OCI-LY7 (cell line): ENCODE data around the gene BRD1. TPM values are rescaled to one million over a fixed set of nuclear protein-coding genes. Genes with fewer than 3 reads are reported as not detected.

Experiments used
- BruUV-seq: library from RNA; stranded (reverse); fragments of 400-500 nt; replicated peaks from 2 replicates; lab custom pipeline; 2021; lab: Mats Ljungman, UMichigan
- CTCF ChIA-PET: fragments of 300-600 bp; sonication (Branson Sonifier 250); formaldehyde crosslinking; loops from one replicate; lab custom pipeline; 2022; ENCODE audit warnings: antibody characterized with exemption; ENCODE audit not compliant: unreplicated experiment; lab: Charles Lee
- POLR2A ChIA-PET: fragments of 300-600 bp; sonication (Branson Sonifier 250); formaldehyde crosslinking; loops from one replicate; lab custom pipeline; 2022; ENCODE audit warnings: antibody characterized with exemption; lab: Charles Lee
- DNase-seq: peaks from one replicate; pipeline ENCODE4 v3.0.0-alpha.2; 2015; ENCODE audit warnings: low spot score
- H2AFZ ChIP-seq: fragments of 200-600 bp; sonication (generic), shearing (Covaris generic); 2 replicates; pipeline ENCODE4 v1.6.1; 2014; ENCODE audit warnings: mild to moderate bottlenecking, antibody characterized with exemption, low read length, moderate library complexity
- H3K27ac ChIP-seq: fragments of 200-600 bp; sonication (generic); 2 replicates; pipeline ENCODE4 v1.5.1; 2014; ENCODE audit warnings: mixed run types, low read depth, mild to moderate bottlenecking, moderate library complexity, low read length, inconsistent platforms; ENCODE audit not compliant: poor library complexity, severe bottlenecking
- H3K36me3 ChIP-seq: fragments of 200-600 bp; sonication (generic); 2 replicates; pipeline ENCODE4 v1.6.1; 2014; ENCODE audit warnings: mild to moderate bottlenecking, antibody characterized with exemption, low read length, moderate library complexity, mixed read lengths; ENCODE audit not compliant: insufficient read depth
- H3K4me1 ChIP-seq: fragments of 200-600 bp; sonication (generic); 2 replicates; pipeline ENCODE4 v1.5.1; 2014; ENCODE audit warnings: mild to moderate bottlenecking, low read length; ENCODE audit not compliant: insufficient read depth, poor library complexity, severe bottlenecking
- H3K4me2 ChIP-seq: fragments of 200-600 bp; sonication (generic); 2 replicates; pipeline ENCODE4 v1.6.1; 2014; ENCODE audit warnings: mild to moderate bottlenecking, low read length
- H3K4me3 ChIP-seq: fragments of 200-600 bp; sonication (generic); 2 replicates; pipeline ENCODE4 v1.5.1; 2014; ENCODE audit warnings: mild to moderate bottlenecking, low read depth, low read length; ENCODE audit not compliant: poor library complexity, severe bottlenecking
- H3K79me2 ChIP-seq: fragments of 200-600 bp; sonication (generic); 2 replicates; pipeline ENCODE4 v1.6.1; 2016; ENCODE audit warnings: low read depth, mild to moderate bottlenecking, low read length, moderate library complexity, mixed read lengths; ENCODE audit not compliant: insufficient read depth
- H3K9me2 ChIP-seq: fragments of 200-600 bp; sonication (generic); 2 replicates; pipeline ENCODE4 v1.6.1; 2016; ENCODE audit warnings: mild to moderate bottlenecking, low read length, mixed read lengths; ENCODE audit not compliant: insufficient read depth
- H3K9me3 ChIP-seq: fragments of 200-600 bp; sonication (generic); 2 replicates; pipeline ENCODE4 v1.6.1; 2014; ENCODE audit warnings: mild to moderate bottlenecking, mixed run types, low read length, mixed read lengths
- H4K20me1 ChIP-seq: fragments of 200-600 bp; sonication (generic); 2 replicates; pipeline ENCODE4 v1.6.1; 2014; ENCODE audit warnings: mild to moderate bottlenecking, antibody characterized with exemption, low read length, moderate library complexity, mixed read lengths; ENCODE audit not compliant: insufficient read depth
- CTCF ChIP-seq: fragments of 200-600 bp; sonication (generic); conservative IDR thresholded peaks from 2 replicates; pipeline ENCODE4 v1.5.1; 2014; ENCODE audit warnings: mild to moderate bottlenecking, antibody characterized with exemption, low read length, moderate library complexity, mixed read lengths
- EZH2phosphoT487 ChIP-seq: fragments of 200-600 bp; sonication (generic); IDR thresholded peaks from 2 replicates; pipeline ENCODE4 v1.6.1; 2018; ENCODE audit warnings: low read depth, borderline replicate concordance, mild to moderate bottlenecking, mixed run types, antibody characterized with exemption, low read length, moderate library complexity, mixed read lengths
- intact Hi-C: fragments of 100-400 bp; cut with micrococcal nuclease; formaldehyde crosslinking; loops from one replicate; pipeline ENCODE4 v1.10.0; 2022; ENCODE audit not compliant: unreplicated experiment
- total RNA-seq, 2 experiments: library from RNA; depleted of rRNA in 1 of 2; stranded (reverse); fragments of >200 nt in 1 of 2; shearing (Covaris generic) in 1 of 2; gene quantifications; 2 replicates each; pipeline ENCODE4 v1.2.3, GENCODE V29; 2014 to 2022

BRD1 gene
- total RNA-seq, 2 experiments from 2014 or later = 38.1 to 46.6 TPM

- H3K79me2 ChIP-seq = peaks cover 95% of the 10 kb centered on the region
- no peak overlapping the region for H3K4me3 ChIP-seq
- BruUV-seq = no TSS peak
- intact Hi-C loops = no loop called here
- no peaks in the 10 kb centered on the region for H3K9me2 ChIP-seq
- H4K20me1 ChIP-seq = peaks cover 18% of the 10 kb centered on the region
- no peak overlapping the region for H2AFZ ChIP-seq
- H3K4me2 ChIP-seq = no peak overlapping the region
- no peak for DNase-seq
- TF ChIP-seq CTCF (no peak), EZH2phosphoT487 (no peak)
- no peaks in the 10 kb centered on the region for H3K9me3 ChIP-seq
- peaks cover 68% of the 10 kb centered on the region for H3K36me3 ChIP-seq
- CTCF ChIA-PET = no interaction called here
- POLR2A ChIA-PET = no interaction called here
- H3K27ac ChIP-seq = no peak overlapping the region
- no peaks in the 10 kb centered on the region for H3K4me1 ChIP-seq
Measured at GRCh38 chr22:49811020-49811791, 16.5 kb downstream of the BRD1 start.

- H4K20me1 ChIP-seq = peaks cover 18% of the 10 kb centered on the region
- no peaks in the 10 kb centered on the region for H3K4me1 ChIP-seq
- H3K9me2 ChIP-seq = no peaks in the 10 kb centered on the region
- peaks cover 91% of the 10 kb centered on the region for H3K79me2 ChIP-seq
- no peak overlapping the region for H3K4me3 ChIP-seq
- POLR2A ChIA-PET = no interaction called here
- peaks cover 61% of the 10 kb centered on the region for H3K36me3 ChIP-seq
- TF ChIP-seq EZH2phosphoT487 (no peak), CTCF (no peak)
- CTCF ChIA-PET = no interaction called here
- BruUV-seq = no TSS peak
- no peak overlapping the region for H3K27ac ChIP-seq
- DNase-seq = no peak
- no peaks in the 10 kb centered on the region for H3K9me3 ChIP-seq
- no peak overlapping the region for H2AFZ ChIP-seq
- intact Hi-C loops = no loop called here
- H3K4me2 ChIP-seq = no peak overlapping the region
Measured at GRCh38 chr22:49810363-49811019, 17.2 kb downstream of the BRD1 start.
